Brain pericyte (primary cell): ENCODE measurements around the gene TRAK1.

Experiments used
- DNase-seq: peaks from one replicate; pipeline ENCODE4 v3.0.0-alpha.2; 2012; ENCODE audit warnings: low read depth, low spot score

The TRAK1 gene

DNA sequence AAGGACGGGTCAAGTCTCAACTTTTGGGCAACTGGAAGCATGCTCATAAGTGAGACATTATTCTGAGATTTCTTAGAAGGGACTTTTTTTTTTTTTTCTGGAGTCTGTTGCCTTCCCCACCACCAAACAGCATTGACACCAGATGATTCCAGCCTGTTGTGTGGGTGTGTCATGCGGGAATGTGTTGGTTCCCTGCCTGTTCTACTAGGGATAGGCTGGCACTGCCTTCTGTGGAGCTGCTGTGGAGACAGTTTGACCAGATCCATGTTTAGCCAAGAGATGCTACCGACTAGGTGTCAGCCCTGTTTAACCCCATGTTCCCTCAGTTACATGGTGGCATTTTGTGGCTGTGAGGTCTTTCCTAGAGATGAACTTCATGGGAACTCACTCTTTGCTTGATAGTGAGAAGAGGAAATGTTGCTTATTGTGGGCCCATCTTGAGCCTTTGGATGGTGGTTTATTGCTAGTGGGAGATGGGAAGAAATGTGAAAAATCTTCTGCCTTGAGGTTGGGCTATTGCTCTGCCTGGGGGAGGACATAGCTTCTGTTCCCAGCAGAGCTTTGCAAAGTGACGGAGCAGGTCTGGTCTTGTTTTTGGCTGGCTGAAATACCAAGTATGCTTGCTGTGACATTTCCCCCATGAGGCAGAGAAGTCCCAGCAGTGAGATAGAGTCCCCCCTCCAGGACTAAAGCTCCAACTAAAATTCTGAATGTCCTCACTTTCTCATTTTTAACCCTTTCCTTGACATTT is 31.3 kb downstream of the TRAK1 start:
- DNase-seq, result no peak

- DNase-seq, result no peak
These were observed 31.9 kb downstream of the TRAK1 start for GRCh38 chr3:42123012-42123581.

- no peak for DNase-seq
These were observed 32.9 kb downstream of the TRAK1 start for GRCh38 chr3:42123824-42124658.

DNA sequence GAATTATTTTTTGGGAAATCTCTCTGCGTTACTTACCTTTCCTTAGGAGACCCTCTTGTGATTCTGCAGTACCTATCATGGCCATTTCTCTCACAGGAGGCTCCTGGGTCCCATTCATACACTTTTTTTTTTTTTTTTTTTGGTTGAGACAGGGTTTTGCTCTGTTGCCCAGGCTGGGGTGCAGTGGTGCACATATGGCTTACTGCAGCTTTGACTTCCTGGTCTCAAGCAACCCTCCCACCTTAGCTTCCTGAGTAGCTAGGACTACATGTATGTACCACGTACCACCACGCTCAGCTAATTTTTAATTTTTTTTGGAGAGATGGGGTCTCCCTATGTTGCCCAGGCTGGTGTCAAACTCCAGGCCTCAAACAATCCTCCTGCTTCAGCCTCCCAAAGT is 36.1 kb downstream of the TRAK1 start:
- DNase-seq, result no peak

DNA sequence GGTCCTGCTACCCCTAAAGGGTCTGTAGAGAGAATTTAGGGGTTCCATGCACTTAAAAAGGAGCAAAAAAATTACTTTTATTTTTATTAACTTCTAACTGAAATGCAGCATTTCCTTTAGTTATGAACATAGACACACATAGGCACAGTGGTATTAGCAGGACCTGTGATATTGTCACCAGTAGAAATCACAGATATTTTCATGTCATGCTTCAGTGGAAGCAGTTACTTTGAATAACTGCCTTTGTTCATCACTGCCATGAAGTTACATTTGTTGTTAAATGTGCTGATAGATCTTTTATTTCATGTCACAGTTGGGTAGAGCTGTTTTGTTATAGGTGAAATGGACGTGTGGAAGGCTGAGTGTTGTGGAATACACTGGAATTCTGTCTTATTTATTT is 37.4 kb downstream of the TRAK1 start:
- DNase-seq, result no peak

DNA sequence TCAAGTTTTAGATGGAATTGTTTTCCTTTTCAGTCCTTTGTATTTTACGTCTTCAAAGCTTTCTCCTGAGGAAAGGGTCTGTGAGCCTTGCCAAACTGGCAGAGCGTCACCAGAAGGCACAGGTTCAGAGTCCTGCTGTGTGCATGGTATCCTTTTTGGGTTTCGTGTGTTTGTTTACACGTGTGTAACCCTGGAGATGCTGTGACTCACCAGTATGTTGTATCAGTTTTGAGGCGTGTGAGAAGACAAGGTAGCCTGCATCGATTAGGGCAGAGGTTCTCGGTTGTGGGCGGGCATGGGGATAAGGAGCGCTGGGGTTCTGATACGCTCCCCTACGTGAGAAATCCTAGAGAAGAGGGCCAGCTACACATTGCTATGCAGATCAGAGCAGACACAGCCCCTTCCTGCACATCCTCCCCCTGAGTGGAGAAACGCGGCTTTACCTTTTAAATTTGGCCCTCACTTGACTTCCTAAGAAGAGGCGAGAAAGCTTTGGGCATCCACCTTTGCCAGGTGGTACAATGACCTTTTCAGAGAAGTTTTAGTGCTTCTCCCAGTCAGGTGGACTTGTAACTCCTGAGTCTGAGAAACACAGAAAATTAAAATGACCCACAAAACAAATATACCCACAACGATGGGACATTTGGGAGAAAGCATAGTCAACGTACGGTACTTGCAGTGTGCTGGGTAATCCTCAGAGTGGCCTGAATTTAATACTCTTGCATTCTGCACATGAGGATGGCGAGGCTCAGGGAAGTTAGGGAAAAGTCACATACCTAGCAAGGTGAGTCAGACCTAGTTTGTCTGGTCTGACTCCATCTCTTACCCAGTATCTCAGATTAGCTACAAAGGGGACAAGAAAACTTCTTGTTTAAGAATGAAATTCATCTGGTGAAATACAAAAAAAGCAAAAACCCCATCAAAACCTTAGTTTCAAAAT is 38.1 kb downstream of the TRAK1 start:
- no peak for DNase-seq

GRCh38 chr3:42130007-42130328 is 38.8 kb downstream of the TRAK1 start:
- no peak for DNase-seq

- no peak for DNase-seq
These were observed 39.3 kb downstream of the TRAK1 start for GRCh38 chr3:42130329-42131070.

DNA sequence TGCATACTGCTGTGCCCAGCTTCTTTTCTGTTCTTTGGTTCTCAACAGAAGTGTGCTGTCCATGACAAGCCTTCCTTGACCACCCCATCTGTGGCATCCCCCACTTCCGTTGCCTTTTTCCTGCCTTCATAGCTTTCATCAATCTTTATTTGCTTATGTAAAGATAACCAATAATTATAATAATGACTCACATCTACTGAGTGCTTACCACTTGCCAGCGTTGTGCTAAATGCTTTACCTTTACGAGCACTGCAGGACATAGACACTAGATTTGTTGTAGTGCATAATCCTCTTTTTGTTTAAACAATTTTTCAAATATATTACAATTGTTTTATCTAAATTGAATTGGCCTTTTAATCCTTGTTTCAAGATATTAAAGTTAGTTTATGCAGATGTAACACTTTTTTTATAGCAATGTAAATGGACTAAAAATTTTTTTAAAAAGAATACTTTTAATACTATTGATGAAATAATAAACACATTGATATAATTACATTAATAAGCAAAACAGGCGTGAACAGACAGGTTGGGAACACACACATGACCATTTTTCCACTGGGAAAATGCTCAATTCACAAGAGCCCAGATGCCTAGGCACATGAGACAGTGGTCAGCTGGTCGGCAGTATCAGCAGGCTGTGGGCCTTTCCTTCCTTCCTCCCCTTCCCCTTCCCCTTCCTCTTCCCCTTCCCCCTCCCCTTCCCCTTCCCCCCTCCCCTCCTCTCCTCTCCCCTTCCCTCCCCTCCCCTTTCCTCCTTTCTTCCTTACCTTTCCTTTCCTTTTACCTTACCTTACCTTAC is 42.5 kb downstream of the TRAK1 start:
- no peak for DNase-seq

DNA sequence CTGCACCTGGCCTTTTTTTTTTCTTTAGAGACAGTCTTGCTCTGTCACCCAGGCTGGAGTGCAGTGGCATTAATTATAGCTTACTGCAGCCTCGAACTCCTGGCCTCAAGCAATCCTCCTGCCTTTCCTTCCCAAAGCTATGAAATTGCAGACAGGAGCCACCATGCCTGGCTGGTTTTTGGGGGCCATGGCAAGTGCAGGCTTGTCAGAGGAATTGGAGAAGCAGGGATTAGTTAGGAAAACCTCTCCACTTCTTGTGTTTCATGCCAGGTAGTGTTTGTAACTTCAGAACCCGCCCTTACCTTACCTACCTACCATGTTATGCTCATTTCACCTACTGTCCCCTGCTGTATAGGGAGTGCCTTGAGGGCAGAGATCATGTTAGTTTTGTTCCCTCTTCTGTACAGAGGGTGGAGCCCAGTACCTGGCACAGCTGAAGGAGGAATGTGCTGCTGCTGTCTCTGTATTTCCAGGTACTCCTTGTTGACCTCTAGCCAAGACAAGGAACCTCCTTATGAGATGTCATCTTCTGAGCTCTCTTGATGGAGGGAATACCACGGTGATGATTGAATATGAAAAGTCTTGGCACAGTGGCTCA is 43.8 kb downstream of the TRAK1 start:
- no peak for DNase-seq

DNA sequence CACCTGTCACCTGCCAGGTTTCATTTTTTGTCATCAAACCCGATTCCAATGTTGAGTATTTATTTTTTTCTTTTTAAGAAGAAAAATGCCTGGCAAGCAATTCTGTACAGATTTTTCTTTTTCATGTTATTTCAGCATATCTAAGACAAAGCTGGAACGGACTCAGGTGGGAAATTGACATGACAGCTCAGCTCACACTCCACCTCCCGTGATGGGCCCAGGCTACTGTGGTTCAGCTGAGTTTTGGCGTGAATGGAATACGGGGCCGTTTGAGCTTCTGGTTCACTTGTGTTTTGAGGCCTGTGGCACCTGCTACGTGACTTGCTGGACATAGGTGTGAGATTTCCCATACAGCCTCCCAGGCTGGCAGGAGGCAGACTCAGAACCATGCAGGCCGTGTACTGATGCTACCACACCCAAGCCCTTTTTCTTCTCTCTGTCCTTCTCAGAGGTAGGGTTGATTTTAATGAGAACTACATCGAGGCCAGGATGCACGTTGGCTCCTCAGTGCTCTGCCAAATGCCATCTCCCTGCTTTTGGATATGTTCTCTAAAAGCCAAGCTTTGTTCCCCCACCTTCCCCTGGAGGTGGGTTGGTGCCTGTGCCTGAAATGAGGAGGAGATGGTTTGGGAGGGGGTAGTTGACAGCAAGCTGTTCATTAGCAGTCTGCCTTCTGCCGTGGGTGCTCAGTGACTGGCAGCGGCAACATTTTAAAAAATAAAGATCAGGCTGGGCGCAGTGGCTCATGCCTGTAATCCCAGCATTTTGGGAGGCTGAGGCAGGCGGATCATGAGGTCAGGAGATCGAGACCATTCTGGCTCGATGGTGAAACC is 48.7 kb downstream of the TRAK1 start:
- DNase-seq, result no peak

GRCh38 chr3:42140665-42141203 is 49.6 kb downstream of the TRAK1 start:
- no peak for DNase-seq

DNA sequence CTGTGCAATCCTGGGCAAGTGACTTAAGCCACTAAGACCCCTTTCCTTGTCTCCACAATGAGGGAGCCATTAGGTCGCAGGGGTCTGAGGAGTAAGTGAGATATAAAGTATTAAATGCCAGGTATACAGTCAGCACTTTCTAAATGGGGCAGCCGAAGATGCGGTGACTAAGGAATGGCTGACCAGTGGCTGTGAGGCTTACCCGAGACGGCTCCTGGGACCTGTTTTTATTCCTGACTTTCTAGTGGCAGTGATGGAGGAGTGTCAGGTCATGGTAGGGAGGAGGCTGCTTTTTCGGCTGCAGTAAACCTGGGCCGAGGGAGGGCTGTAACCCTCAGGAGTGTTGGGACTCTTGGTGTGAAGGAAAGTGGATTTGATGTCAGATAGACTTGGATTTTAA is 52.3 kb downstream of the TRAK1 start:
- no peak for DNase-seq

- DNase-seq, result no peak
These were observed 53.1 kb downstream of the TRAK1 start for GRCh38 chr3:42144209-42144608.

DNA sequence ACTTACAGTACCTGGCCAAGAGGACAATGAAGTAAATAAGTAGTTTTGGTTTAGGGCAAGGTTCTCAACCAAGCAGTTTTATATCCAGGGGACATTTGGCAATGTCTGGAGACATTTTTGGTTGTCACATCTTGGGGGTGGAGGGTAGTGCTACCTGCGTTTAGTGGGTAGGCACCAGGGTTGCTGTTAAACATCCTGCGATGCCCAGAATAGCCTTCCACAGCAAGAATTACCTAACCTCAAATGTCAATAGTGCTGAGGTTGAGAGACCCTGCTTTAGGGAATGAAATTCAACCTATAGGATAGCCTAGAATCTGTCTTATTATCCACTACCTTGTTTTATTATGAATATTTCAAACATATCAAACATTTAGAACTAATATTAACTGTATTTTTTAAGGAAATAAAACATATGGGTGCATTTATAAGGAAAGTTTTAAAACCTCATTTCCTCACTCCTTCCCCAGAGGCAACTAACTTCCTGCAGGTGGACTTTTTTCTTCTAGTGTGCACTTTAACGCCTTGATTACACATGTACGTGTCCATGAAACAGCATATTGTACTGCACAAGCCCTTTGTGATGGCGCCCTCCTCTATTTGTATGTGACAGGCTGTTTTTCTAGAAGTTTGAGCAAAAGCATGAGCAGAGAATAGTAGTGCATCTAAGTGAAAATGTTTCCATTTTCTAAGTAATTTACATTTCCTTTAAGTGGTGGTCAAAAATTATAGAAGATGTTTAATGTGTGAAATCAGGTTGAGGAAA is 57.1 kb downstream of the TRAK1 start:
- no peak for DNase-seq

DNA sequence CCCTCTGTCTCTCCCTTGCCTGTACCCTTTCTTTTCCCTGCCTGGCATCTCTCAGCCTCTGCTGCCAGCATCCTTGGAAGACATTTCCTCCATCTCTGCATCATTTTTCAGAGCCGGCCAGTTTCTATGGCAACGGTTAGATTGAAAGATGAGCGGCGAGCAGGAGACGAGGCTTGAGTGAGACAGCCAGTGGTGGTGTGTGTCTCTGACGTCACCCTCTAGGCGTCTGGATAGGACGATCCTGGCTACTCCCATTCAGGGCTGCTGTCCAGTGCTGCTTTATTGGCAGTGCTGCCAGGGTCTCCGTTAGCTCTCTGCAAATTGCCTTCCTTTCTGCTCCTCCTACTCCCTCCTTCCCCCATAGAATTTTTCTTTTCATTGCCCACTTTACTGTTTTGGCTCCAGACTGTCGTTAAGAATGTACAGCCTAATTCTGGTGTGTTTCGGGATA is 57.9 kb downstream of the TRAK1 start:
- peak; percentile 52 for DNase-seq

GRCh38 chr3:42149532-42149931 is 58.4 kb downstream of the TRAK1 start:
- DNase-seq, result no peak

DNA sequence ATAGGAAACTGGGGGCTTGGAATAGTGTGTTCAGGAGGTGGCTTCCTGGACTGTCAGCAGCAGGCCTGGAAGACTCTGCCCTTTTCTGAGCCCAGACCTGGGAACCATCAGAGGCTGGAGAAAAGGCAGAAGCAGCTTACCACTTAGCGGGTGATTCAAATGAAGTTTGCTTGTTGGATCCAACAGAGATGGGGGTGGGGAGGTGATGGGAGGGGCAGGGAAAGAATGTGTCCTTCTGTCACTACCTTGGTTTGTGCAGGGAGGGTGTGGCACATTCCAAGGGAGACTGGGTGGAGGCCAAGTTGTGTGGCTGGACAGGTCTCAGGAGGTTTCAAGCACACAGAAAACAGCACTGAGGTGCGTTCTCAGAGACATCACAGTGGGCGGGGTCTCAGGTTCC is 58.8 kb downstream of the TRAK1 start:
- DNase-seq, result no peak
